VCaP (cell line): ENCODE measurements around the gene FAM193B.

Experiments used
- H3K27ac ChIP-seq: fragments of 450-650 bp; 2 replicates; pipeline ENCODE4 v1.5.1; 2017
- TF ChIP-seq, protein P1 (sequence below): fragments of 450-650 bp; conservative IDR thresholded peaks from 2 replicates; pipeline ENCODE4 v1.5.1; 2017; ENCODE audit warnings: mild to moderate bottlenecking, moderate library complexity

The FAM193B gene

DNA sequence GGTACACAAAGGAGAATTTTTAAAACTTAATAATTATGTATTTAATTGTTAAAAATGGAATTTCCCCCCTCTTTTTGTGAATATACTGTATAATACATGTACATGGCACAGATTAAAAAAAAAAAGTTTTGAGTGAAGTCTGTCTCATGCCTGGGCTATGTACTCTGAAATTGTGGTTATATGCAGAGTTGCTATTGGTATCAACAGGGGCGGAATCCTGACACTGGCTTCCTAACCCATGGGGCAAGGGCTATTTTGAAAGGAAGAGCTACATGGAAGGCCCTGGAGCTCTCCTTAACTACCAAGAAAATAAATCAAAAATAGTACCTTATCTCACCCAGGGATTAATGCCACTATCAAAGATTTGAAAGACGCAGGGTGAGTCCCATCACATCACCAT is 865 bp upstream of the FAM193B start:
- TF ChIP-seq, protein P1, sequence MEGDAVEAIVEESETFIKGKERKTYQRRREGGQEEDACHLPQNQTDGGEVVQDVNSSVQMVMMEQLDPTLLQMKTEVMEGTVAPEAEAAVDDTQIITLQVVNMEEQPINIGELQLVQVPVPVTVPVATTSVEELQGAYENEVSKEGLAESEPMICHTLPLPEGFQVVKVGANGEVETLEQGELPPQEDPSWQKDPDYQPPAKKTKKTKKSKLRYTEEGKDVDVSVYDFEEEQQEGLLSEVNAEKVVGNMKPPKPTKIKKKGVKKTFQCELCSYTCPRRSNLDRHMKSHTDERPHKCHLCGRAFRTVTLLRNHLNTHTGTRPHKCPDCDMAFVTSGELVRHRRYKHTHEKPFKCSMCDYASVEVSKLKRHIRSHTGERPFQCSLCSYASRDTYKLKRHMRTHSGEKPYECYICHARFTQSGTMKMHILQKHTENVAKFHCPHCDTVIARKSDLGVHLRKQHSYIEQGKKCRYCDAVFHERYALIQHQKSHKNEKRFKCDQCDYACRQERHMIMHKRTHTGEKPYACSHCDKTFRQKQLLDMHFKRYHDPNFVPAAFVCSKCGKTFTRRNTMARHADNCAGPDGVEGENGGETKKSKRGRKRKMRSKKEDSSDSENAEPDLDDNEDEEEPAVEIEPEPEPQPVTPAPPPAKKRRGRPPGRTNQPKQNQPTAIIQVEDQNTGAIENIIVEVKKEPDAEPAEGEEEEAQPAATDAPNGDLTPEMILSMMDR = no peak
- peak overlapping the region; percentile 93 for H3K27ac ChIP-seq

DNA sequence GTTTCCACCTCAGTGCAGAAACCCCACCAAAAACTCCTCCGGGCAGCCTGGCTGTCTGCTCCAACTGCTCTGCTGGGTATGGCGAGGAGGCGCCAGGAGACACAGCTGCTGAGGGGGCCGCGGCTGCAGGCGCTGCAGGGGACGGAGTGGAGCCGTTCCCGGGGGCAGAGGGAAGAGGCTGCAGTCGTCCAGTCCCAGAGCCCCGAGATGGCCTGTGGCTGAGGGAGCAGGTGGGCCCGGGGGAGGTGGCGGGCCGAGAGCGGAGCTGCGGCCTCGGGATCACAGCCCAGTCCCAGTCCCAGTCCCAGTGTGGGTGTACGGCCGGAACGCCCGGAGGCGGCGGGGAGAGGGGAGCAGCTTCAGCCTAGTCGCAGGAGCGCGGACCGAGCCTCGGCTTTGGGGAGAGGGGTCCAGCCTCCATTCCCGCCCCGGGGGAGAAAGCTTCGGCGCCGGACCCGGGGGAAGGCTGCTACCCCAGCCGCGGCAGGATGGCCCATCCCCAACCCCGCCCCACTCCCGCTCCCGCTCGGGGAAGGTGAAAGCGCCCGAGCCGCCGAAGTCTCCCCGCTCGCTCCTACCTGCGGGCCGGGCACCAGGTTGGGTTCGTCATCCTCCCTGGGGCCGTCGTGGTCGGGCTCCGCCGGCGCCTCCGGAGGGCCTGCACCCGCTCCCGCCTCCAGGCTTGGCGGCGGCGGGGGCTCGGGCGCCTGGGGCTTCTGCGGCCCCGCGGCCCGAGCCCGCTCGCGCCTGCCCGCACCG is 513 bp downstream of the FAM193B start:
- TF ChIP-seq, protein P1 = no peak
- H3K27ac ChIP-seq = peak overlapping the region; percentile 93

DNA sequence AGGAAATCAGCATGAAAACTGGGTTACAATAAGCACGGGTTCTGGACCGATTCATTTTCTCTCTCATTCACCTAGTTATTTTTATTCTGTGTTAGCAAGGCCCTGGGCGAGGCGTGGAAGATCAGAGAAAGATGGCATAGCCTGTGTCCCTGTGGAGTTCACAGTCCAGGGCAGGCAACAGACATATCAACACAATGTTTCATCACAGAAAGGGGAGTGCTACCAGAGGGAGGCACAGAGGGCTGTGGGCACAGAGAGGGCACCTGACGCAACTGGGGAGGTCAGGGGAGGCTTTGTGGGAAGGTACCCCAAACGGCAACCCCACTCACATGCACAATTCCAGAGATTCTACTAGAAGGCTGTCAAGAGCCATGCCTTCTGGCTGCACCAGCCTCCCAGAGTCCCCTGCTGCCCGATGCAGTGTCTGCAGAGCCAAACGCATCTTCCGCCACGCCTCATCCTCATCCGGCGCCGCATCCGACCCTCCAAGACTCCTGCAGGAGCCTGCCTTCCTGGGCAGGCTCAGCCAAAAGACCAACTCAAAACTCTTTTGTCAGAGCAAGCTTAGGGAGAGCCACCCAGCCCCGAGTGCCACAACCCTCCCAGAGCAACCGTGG is 1.4 kb downstream of the FAM193B start:
- peak overlapping the region; percentile 93 for H3K27ac ChIP-seq
- TF ChIP-seq, protein P1 = 0 out of 2 replicates have a peak, but pooled peaks have one; percentile 10

DNA sequence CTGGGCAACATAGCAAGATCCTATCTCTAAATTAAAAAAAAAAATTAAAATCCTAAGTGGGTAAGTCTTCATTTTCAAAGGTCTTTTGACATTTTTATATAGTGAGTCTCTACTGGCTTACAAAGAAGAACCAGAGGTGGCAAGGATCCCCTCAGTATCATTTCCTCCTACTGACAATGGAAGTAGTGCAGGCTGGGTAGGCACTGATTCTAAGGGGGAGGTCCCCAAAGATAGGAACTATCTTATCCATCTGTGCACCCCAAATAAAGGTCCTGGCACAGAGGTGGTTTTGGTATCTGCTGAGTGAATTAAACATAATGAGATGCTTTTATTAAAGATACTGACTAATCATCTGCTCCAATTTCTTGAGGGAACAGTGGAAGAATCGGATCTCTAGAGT is 4.2 kb downstream of the FAM193B start:
- H3K27ac ChIP-seq = no peak overlapping the region
- TF ChIP-seq, protein P1 = no peak

DNA sequence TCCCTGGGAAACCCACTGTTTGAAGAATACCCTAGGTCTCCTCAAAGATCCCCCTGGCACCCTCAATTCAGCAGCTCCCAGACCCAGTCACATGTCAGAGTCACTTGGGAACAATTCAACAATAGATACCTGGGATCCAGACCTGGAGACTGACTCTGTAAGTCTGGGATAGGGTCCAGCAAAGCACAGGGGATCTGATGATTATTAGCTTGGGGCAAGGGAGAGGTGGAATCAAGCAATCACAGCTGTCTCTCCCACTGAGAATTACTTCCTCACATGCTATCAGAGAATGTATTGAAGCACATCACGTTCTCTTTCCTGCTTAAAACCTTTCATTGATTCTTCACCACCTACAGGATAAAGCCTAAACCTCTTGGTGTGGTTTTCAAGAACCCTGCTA is 5.9 kb downstream of the FAM193B start:
- TF ChIP-seq, protein P1 = no peak
- H3K27ac ChIP-seq = no peak overlapping the region

DNA sequence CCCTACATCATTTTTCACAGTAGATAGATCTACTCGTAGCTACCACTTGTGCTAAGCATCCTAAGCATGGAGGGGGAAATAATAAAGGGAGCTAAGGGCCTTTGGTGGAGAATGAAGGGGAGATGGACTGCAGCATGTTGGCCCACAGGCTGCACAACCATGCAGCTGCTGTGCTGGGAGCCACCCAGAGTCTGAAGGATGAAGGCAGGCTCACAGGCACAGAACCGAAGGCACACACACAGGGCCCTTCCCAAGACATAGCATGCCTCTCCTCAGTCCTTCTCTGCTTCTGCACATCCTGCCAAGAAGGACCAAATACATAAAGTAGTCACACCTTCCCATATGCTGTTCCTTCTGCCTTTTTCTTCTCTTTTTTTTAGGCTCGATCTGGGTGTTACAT is 6.6 kb downstream of the FAM193B start:
- TF ChIP-seq, protein P1 = no peak
- H3K27ac ChIP-seq = no peak overlapping the region

DNA sequence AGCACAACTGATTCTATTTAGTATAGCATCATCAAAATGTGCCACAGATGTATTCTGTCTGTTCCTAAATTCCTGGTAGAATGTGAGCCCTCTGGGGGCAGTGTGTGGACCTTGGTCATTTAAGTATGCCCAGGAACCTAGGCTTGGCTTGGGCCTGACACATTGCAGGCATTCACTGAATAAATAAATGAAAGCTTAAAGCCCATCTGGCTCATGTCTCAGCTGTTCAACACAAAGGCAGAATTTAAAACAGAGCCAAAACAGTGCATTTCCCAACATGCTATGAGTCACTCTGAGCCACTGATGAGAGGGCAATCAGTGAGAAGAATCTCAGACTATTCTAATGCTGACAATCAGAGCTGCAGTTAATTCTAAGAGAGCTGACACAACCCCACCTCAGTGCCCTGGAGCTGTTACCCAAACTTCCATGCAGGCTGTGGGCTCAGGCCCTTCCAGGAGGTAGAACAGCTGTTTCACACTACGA is 8.1 kb downstream of the FAM193B start:
- H3K27ac ChIP-seq = no peak overlapping the region
- TF ChIP-seq, protein P1 = no peak
